ENCODE measurements around the gene PTPRN2. TPM values are rescaled to one million over a fixed set of nuclear protein-coding genes. Genes with fewer than 3 reads are reported as not detected.

PTPRN2 gene
- total and polyA plus RNA-seq, 2 donors (not counting 3 experiments of a cell fraction or from before 2014, with no cell fraction given): 0.62 to 0.88 TPM

DNA sequence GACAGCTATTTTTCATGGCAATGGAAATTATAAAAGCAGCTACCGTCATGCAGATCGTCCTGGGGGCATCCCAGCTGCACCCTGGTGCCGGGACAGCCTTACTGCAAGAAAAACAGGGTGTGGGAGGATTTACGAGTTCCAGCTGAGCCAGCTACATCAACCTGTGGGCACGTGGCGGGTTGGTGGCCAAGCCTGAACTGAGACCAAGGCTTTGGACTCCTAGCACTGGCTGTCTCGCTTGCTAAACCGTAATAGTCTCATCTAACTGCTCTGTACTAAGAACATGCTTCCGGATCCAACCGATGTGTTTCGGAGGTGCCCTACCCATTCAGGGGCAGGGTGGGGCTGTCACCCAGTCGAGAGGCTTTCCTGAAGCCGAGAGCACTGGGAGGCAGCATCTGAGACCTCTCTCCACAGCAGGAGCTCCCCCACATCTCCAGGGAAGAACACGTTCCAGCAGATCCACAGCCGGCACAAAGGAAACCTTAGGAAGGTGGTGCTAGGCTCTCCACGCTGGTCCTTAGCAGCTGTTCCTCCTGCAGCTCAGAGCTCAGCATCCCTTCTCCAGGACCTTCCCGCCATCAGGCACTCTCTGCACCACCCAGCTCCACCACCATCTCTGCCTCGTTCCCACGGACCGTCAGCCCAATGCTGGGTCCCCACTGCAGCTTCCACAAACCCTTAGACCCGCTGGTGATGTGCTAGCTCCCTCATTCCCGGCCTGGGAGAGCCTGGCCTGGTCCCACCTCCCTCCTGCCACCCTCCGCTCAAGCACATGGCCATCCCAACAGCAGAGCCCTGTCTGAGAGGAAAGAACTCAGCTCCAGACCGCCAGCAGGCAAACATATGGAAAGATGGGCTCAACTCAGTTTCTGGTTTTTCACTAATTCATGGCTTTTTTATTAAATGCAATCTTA, 158.5 kb downstream of the PTPRN2 start:
- H4K20me1 ChIP-seq (replicated peaks; ENCODE audit: control insufficient read depth, extremely low read depth, insufficient read depth, low read length): no peaks in the 10 kb centered on the region
- FAIRE-seq: no peak
- no peak overlapping the region for H2AFZ ChIP-seq (ENCODE audit: low read depth, low read length)
- H3K4me2 ChIP-seq (ENCODE audit: insufficient read depth, low read length): no peak overlapping the region
- ChIA-PET CTCF (no interaction called here), POLR2A (no interaction called here)
- BruUV-seq (replicated peaks): no TSS peak
- no peaks in the 10 kb centered on the region for H3K4me1 ChIP-seq (ENCODE audit: control insufficient read depth, extremely low read depth, insufficient read depth, low read length)
- H3K9me1 ChIP-seq (replicated peaks; ENCODE audit: control insufficient read depth, extremely low read depth, insufficient read depth, low read length): no peaks in the 10 kb centered on the region
- H3K27ac ChIP-seq (ENCODE audit: insufficient read depth, low read depth, low read length): no peak overlapping the region
- intact Hi-C loops (cut with micrococcal nuclease) (no loop called here), dilution Hi-C loops (cut with MboI; ENCODE audit: extremely low pct_ligation_motif_present, low sequenced_read_pairs) (no loop called here)
- no peak overlapping the region for H3K4me3 ChIP-seq (replicated peaks in 1 of 3; ENCODE audit: insufficient read depth in 1 of 3, low read depth in 1 of 3, low read length in 3 of 3)
- DNase-seq (ENCODE audit: low read depth, low spot score): no peak
- no peaks in the 10 kb centered on the region for H3K79me2 ChIP-seq (ENCODE audit: control insufficient read depth, insufficient read depth, low read length)
- H3K27me3 ChIP-seq (ENCODE audit: control insufficient read depth in 2 of 2, insufficient read depth in 2 of 2, low read length in 2 of 2): no peaks in the 10 kb centered on the region
- H3K36me3 ChIP-seq (ENCODE audit: control insufficient read depth in 2 of 2, extremely low read depth in 1 of 2, insufficient read depth in 2 of 2, low read length in 2 of 2): no peaks in the 10 kb centered on the region
- TF ChIP-seq, protein P1, sequence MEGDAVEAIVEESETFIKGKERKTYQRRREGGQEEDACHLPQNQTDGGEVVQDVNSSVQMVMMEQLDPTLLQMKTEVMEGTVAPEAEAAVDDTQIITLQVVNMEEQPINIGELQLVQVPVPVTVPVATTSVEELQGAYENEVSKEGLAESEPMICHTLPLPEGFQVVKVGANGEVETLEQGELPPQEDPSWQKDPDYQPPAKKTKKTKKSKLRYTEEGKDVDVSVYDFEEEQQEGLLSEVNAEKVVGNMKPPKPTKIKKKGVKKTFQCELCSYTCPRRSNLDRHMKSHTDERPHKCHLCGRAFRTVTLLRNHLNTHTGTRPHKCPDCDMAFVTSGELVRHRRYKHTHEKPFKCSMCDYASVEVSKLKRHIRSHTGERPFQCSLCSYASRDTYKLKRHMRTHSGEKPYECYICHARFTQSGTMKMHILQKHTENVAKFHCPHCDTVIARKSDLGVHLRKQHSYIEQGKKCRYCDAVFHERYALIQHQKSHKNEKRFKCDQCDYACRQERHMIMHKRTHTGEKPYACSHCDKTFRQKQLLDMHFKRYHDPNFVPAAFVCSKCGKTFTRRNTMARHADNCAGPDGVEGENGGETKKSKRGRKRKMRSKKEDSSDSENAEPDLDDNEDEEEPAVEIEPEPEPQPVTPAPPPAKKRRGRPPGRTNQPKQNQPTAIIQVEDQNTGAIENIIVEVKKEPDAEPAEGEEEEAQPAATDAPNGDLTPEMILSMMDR (IDR thresholded peaks at IDR 0.05; ENCODE audit: extremely low read depth in 1 of 2, insufficient read depth in 1 of 2, low read depth in 1 of 2, low read length in 2 of 2): no peak
- TF ChIP-seq POLR2AphosphoS5 (IDR thresholded peaks at IDR 0.05; ENCODE audit: insufficient read depth, low read depth, low read length) (no peak), EZH2 (IDR thresholded peaks at IDR 0.05; ENCODE audit: borderline replicate concordance, low read depth, low read length, severe bottlenecking) (no peak), MAX (IDR thresholded peaks at IDR 0.05; ENCODE audit: insufficient read depth, insufficient read length) (no peak)
- H3K9me3 ChIP-seq (replicated peaks; ENCODE audit: control insufficient read depth, insufficient read depth, low read length): peaks cover 5% of the 10 kb centered on the region
- H3K9ac ChIP-seq (replicated peaks; ENCODE audit: extremely low read depth, insufficient read depth, low read length): no peak overlapping the region

All from endothelial cell of umbilical vein (primary cell).